GM12873 (cell line): ENCODE measurements around the gene CLOCK.

Experiments used
- TF ChIP-seq, protein P1 (sequence below): IDR thresholded peaks from 2 replicates; pipeline ENCODE4 v1.5.1; 2012; ENCODE audit warnings: low read depth, mild to moderate bottlenecking, moderate library complexity, low read length, control low read depth; ENCODE audit not compliant: insufficient read depth; ENCODE audit errors: missing control alignments

CLOCK gene

DNA sequence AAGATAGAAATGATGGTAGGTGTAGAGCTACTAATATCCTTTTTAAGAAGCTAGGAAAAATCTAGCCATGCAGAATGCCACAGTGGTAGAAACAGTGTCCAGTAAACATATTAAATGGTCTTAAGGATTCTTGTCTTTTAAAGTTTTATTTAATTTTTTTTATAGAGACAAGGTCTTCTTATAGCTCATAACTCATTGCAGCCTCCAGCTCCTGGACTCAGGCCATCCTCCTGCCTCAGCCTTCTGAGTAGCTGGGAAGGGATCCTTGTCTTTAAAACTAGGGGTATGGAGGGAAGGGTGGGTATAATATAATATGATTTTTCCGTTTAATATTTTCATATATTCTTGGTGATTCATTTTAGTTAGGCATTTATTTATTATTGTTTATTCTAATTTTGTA, 147.1 kb downstream of the CLOCK start:
- TF ChIP-seq, protein P1, sequence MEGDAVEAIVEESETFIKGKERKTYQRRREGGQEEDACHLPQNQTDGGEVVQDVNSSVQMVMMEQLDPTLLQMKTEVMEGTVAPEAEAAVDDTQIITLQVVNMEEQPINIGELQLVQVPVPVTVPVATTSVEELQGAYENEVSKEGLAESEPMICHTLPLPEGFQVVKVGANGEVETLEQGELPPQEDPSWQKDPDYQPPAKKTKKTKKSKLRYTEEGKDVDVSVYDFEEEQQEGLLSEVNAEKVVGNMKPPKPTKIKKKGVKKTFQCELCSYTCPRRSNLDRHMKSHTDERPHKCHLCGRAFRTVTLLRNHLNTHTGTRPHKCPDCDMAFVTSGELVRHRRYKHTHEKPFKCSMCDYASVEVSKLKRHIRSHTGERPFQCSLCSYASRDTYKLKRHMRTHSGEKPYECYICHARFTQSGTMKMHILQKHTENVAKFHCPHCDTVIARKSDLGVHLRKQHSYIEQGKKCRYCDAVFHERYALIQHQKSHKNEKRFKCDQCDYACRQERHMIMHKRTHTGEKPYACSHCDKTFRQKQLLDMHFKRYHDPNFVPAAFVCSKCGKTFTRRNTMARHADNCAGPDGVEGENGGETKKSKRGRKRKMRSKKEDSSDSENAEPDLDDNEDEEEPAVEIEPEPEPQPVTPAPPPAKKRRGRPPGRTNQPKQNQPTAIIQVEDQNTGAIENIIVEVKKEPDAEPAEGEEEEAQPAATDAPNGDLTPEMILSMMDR, result no peak

DNA sequence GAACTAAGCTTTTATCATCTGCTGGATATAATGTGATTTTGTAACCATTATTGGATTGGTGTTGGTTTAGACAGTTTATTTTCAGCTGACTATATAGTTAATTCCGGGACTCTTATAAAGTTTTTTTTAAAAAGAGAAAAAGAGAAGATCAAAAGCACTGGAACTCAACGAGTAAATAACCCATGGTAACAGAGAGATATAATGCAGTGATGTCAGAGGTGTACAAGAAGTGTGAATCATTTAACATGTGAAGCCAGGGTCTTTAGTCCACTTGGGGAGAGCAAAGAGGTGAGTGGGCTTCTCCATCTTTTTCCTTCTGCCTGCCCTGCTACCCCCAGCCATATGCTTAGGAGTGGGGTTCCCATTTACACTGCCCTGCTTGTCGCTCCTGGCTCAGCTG, 147.7 kb downstream of the CLOCK start:
- TF ChIP-seq, protein P1, result no peak

DNA sequence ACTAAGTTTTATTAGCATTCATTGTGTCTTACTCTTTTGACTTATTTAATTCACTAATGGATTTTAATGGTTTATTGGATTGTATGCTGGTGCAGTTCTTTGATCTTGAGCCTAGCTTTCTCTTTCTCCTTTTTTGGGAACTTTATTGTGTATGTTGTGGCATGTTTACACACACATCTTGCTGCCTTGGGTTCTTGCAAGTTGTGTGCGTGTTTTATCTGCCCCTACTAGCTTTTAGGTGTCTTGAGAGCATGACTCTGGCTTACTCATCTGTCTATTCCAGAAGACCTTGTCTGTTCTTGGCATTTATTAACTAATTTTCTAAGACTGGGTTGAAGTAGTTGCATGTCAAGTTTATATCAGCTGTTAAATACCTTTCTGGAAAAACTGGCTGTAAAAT, 148.2 kb downstream of the CLOCK start:
- TF ChIP-seq, protein P1, result no peak

DNA sequence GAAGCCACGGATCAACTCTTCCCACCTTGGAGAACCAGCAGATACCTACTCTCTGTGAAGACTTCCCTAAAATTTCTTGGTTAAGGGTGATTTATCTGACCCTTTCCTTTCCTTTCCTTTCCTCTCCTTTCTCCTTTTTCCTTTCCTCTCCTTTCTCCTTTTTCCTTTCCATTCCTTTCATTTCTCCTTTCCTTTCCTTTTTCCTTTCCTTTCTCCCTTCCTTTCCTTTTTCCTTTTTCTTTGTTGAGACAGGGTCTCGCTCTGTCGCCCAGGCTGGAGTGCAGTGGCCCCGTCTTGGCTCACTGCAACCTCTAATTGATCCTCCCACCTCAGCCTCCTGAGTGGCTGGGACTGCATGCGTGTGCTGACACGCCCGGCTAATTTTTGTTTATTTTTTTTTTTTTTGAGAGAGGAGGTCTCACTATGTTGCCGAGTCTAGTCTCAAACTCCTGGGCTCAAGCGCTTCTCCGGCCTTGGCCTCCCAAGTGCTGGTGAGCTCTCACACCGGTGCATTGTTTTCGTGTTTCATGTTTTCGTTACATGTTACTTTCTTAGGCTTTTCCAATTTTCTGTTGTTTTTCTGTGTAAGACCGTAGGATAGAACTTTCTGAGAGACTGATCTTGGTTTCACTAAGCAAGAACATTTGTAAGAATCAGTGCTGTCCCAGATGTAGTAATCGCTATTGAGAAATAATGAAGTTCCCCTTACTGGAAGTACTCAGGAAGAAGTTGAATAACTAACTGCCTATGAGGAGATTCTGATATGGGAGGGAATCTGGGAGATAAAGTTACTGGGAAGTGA, 149.0 kb downstream of the CLOCK start:
- TF ChIP-seq, protein P1, result no peak

DNA sequence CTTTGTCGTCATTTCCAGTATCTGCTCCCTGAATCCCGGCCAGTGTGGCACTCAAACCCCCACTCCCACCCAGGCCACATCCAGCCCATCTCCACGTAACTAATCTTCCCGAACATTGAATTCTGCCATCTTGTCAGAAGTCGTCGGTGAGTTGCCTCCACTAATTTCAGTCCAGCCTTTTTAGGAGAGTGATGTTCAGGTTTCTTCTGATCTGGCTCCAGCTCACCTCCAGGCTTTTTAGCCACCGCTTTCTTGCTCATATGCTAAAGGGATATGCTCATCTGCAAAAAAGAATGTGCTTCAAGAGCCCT, 149.6 kb downstream of the CLOCK start:
- TF ChIP-seq, protein P1, result no peak

DNA sequence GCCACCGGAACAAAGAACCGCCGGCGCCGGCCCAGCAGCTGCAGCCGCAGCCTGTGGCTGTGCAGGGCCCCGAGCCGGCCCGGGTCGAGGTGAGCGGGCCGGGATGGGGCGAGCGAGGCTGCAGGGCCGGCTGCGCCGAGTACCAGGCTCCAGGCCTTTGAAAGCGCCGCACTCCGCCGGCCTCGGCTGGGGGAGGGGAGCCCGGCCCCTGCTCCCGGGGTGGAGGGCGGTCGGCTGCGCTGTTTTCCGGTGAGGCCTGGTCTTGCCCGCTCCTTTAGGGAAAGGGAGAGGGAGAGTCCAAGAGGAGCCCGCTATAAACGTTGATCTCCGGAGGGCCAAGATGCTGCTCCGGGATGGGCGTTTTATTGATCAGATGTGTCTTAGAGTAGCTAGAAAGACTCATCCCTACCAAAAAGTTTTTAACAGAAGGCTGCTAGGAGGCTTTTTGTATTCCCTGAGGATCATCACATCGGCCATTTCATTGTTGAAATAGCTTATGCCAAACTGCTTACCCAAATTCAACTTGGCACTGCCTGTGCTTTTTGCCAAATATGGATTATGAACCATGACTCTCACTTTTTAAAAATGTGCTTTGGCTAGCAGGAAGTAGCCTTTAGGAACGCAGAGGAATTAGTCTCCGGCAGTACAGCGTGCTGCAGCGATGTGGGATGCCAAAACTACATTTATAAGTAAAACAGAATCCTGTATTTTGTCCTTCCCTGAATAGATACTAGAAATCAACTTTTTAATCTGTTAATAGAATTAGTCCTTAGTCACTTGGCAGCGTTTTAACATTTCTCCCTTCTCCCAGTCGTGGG, 150.2 kb downstream of the CLOCK start:
- TF ChIP-seq, protein P1, result no peak

DNA sequence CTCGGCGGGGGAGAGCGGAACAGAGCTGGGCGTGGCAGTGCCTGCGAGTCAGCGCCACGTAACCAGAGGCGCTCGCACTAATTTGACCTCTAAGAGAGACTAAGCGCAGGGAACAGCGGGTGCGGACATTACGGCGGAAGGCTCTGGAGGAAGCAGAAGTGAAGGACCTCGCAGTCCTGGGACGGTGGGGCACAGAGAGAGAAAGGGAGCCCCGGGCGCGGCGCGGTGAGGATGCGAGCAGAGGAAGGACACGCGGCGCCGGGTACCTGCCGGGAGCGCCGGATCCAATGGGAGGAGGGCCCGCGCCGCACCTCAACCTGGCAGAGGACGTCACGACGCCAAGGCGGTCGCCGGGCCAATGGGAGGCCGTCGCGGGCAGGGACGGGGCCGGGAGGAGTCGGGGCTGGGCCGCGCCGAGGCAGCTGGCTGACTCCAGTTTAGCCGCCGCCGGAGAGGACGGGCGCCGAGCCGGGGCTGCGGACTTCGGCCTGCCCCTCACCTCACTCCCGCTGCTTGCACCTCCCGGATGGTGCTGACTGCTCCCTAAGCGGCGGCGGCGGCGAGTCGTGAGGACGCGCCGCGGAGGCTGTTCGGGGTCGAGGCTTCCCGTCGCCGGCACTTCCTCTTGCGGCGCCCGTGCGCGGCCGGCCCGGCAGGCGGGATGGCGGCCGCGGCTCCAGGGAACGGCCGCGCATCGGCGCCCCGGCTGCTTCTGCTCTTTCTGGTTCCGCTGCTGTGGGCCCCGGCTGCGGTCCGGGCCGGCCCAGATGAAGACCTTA, 151.0 kb downstream of the CLOCK start, which contains the start of gene TMEM165:
Gene TMEM165, plus strand, starts transcription at position 429 of the 779 bp plus-strand sequence. Its CDS starts 233 bp downstream, at position 662.
- TF ChIP-seq, protein P1, result no peak
